ENCODE measurements around the gene UGT1A5.

The UGT1A5 gene

GRCh38 chr2:233676046-233676445 lies 36.7 kb upstream of the UGT1A5 start:
- DNase-seq (ENCODE audit: low read depth, low spot score) = no peak
- Histone ChIP-seq H3K9ac (ENCODE audit: insufficient read length) (no peak overlapping the region), H3K9me3 (ENCODE audit: low read depth, low read length) (no peaks in the 10 kb centered on the region), H3K4me3 (no peak overlapping the region), H3K27ac (no peak overlapping the region), H3K36me3 (ENCODE audit: insufficient read depth, low read length) (no peaks in the 10 kb centered on the region)
- TF ChIP-seq EZH2 (IDR thresholded peaks at IDR 0.05) (no peak), POLR2AphosphoS5 (IDR thresholded peaks at IDR 0.05; ENCODE audit: borderline replicate concordance, low read depth, low read length) (no peak), FOXP2 (optimal IDR thresholded peaks at IDR 0.05; ENCODE audit: control extremely low read depth, extremely low read length, insufficient read depth) (no peak)

GRCh38 chr2:233679196-233679595 lies 33.5 kb upstream of the UGT1A5 start:
- H3K9ac ChIP-seq (ENCODE audit: insufficient read length) = no peak overlapping the region

DNA sequence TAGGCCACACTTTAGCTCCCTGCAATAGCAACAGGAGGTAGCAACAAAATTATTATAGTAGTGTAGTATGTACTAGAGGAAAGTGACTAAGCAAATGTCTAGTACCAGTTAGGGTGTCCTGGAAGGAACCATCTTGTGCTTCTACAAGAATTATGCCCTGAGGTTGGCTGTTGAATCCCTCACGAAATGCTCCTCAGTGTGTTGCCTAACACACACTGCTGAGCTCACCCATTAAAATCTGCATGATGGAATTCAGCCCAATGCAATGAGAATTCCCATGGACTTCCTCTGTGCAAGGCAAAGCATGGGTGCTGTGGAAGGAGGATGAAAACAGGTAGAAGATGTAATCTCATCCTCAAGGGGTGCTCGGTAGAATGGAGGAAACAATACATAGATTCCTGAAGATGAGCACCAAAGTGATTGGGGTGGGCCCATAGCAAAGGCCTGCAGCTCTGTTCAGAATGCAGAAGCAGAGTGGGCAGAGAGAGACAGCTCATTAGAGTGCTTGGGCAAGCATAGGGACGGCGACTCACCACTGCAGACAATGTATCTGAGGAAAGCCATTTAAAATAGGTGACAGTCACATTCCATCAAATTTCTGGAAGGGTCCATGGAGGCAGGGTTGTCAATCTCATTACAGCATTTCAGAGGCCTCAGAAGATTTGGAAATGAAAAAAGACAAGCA lies 32.2 kb upstream of the UGT1A5 start:
- Histone ChIP-seq H3K27ac (no peak overlapping the region), H3K9ac (ENCODE audit: insufficient read length) (no peak overlapping the region), H3K36me3 (ENCODE audit: insufficient read depth, low read length) (no peaks in the 10 kb centered on the region), H3K9me3 (ENCODE audit: low read depth, low read length) (no peaks in the 10 kb centered on the region), H3K4me3 (no peak overlapping the region)
- TF ChIP-seq POLR2AphosphoS5 (IDR thresholded peaks at IDR 0.05; ENCODE audit: borderline replicate concordance, low read depth, low read length) = no peak
- TF ChIP-seq EZH2 (IDR thresholded peaks at IDR 0.05) = no peak
- TF ChIP-seq FOXP2 (optimal IDR thresholded peaks at IDR 0.05; ENCODE audit: control extremely low read depth, extremely low read length, insufficient read depth) = no peak
- no peak for DNase-seq (ENCODE audit: low read depth, low spot score)

More at GRCh38 chr2:233679196-233679595, 33.5 kb upstream of the UGT1A5 start:
- DNase-seq (ENCODE audit: low read depth, low spot score) = no peak
- H3K36me3 ChIP-seq (ENCODE audit: insufficient read depth, low read length) = no peaks in the 10 kb centered on the region
- H3K27ac ChIP-seq = no peak overlapping the region
- H3K4me3 ChIP-seq = no peak overlapping the region
- no peaks in the 10 kb centered on the region for H3K9me3 ChIP-seq (ENCODE audit: low read depth, low read length)
- no peak for TF ChIP-seq EZH2 (IDR thresholded peaks at IDR 0.05)
- no peak for TF ChIP-seq POLR2AphosphoS5 (IDR thresholded peaks at IDR 0.05; ENCODE audit: borderline replicate concordance, low read depth, low read length)

DNA sequence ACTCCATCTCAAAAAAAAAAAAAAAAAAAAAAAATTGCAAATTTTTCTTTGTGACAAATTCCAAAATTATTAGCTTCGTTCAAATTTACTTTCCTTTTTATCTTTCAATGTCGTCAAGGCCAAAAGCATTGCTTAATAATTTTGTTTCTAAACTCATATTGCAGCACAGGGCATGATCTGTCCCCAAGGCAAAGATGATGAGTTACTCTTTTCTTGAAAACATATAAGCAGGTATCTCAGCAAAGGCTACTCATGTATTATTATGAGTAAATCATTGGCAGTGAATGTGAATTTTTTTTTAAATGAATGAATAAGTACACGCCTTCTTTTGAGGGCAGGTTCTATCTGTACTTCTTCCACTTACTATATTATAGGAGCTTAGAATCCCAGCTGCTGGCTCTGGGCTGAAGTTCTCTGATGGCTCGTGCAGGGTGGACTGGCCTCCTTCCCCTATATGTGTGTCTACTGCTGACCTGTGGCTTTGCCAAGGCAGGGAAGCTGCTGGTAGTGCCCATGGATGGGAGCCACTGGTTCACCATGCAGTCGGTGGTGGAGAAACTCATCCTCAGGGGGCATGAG lies 31.1 kb upstream of the UGT1A5 start, which contains the start of gene UGT1A7:
UGT1A7 (plus strand) TSS at position 381 of the 579 bp plus-strand sequence; CDS start at position 418, 37 bp downstream.
- no peak for DNase-seq (ENCODE audit: low read depth, low spot score)
- Histone ChIP-seq H3K36me3 (ENCODE audit: insufficient read depth, low read length) (no peaks in the 10 kb centered on the region), H3K27ac (no peak within 1 kb of the TSS), H3K9ac (ENCODE audit: insufficient read length) (no peak within 1 kb of the TSS), H3K4me3 (no peak within 1 kb of the TSS), H3K9me3 (ENCODE audit: low read depth, low read length) (no peaks in the 10 kb centered on the region)
- TF ChIP-seq EZH2 (IDR thresholded peaks at IDR 0.05) (no peak), POLR2AphosphoS5 (IDR thresholded peaks at IDR 0.05; ENCODE audit: borderline replicate concordance, low read depth, low read length) (no peak), FOXP2 (optimal IDR thresholded peaks at IDR 0.05; ENCODE audit: control extremely low read depth, extremely low read length, insufficient read depth) (no peak)

DNA sequence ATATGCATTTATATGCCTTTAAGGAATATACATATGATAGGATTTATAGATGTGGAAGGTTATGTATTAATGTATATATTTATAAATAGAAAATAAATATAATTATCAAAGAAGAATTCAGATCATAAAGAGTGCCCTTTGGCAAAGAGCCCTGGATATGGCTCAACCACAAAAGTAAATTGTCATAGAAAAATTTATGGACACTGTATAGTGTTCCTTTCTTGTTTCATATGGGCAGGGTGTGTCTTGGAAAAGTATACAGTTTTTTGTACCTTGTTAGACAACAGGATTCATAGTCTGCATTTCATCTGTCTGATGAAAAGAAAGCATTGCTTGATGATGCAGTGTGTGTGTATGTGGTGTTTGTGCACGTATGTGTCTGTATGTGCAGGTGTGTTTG lies 28.1 kb upstream of the UGT1A5 start:
- DNase-seq (ENCODE audit: low read depth, low spot score) = no peak
- Histone ChIP-seq H3K4me3 (no peak overlapping the region), H3K9me3 (ENCODE audit: low read depth, low read length) (no peaks in the 10 kb centered on the region), H3K27ac (no peak overlapping the region), H3K36me3 (ENCODE audit: insufficient read depth, low read length) (no peaks in the 10 kb centered on the region), H3K9ac (ENCODE audit: insufficient read length) (no peak overlapping the region)
- TF ChIP-seq EZH2 (IDR thresholded peaks at IDR 0.05) (no peak), FOXP2 (optimal IDR thresholded peaks at IDR 0.05; ENCODE audit: control extremely low read depth, extremely low read length, insufficient read depth) (no peak)

DNA sequence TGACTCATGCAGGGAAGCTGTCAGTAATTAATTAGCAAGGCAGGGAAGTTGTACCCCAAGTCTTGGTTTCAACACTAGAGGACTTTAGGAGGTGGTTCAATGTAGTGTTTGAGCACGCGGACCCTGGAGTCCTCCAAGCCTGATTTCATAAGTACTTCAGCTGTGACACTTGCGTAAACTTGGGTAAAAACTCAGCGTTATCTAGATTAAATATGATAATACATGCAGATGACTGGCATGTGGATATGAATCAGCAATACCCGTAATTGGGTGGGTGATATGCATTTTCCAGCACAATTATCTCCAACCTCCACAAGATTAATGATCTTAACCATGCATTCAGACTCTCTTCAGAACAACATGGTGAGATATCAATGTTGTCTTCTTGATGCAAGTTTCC lies 25.8 kb upstream of the UGT1A5 start:
- no peaks in the 10 kb centered on the region for H3K9me3 ChIP-seq (ENCODE audit: low read depth, low read length)
- H3K4me3 ChIP-seq = no peak overlapping the region
- no peak overlapping the region for H3K27ac ChIP-seq
- TF ChIP-seq EZH2 (IDR thresholded peaks at IDR 0.05) = no peak
- H3K9ac ChIP-seq (ENCODE audit: insufficient read length) = no peak overlapping the region
- no peak for DNase-seq (ENCODE audit: low read depth, low spot score)
- no peaks in the 10 kb centered on the region for H3K36me3 ChIP-seq (ENCODE audit: insufficient read depth, low read length)

DNA sequence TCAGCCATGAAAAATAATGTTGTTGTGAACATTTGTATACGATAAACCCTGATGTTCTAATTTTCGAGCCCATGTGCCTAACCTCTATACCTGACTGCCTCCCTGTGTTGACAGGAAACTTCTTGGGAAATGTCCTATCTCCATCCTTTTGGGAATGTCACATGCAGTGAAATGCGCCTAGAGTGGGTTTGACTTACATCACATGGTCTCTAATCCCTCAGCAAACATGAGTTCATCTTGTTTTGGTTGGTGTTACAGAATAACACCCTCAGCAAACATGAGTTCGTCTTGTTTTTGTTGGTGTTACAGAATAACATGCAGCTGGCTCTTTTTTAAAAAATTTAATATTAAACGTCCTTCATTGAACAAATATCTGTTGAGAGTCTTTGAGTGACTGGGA lies 24.4 kb upstream of the UGT1A5 start:
- TF ChIP-seq POLR2AphosphoS5 (IDR thresholded peaks at IDR 0.05; ENCODE audit: borderline replicate concordance, low read depth, low read length) (no peak), FOXP2 (optimal IDR thresholded peaks at IDR 0.05; ENCODE audit: control extremely low read depth, extremely low read length, insufficient read depth) (no peak), EZH2 (IDR thresholded peaks at IDR 0.05) (no peak)
- H3K9me3 ChIP-seq (ENCODE audit: low read depth, low read length) = no peaks in the 10 kb centered on the region
- H3K27ac ChIP-seq = no peak overlapping the region
- no peak overlapping the region for H3K9ac ChIP-seq (ENCODE audit: insufficient read length)
- no peak for DNase-seq (ENCODE audit: low read depth, low spot score)
- H3K36me3 ChIP-seq (ENCODE audit: insufficient read depth, low read length) = no peaks in the 10 kb centered on the region
- H3K4me3 ChIP-seq = no peak overlapping the region

DNA sequence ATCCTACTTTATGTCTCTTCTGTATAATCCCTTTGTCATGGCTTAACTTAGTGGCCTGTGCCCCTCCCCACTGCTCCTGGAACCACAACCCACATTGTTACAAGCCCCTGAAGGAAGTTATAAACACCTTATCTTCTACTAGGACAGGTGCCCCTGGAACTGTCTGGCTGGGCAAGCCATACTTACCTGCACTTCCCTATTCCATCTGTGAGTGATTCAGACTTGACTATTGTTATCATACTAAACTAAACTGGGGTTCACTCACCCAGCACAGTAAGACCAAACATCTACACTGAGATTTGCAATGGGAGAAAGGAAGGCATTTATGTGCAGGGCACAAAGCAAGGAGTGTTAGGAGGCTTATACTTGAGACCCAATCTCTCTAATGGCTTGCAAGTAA lies 23.7 kb upstream of the UGT1A5 start:
- Histone ChIP-seq H3K4me3 (no peak overlapping the region), H3K36me3 (ENCODE audit: insufficient read depth, low read length) (no peaks in the 10 kb centered on the region), H3K27ac (no peak overlapping the region), H3K9ac (ENCODE audit: insufficient read length) (no peak overlapping the region), H3K9me3 (ENCODE audit: low read depth, low read length) (no peaks in the 10 kb centered on the region)
- DNase-seq (ENCODE audit: low read depth, low spot score) = no peak
- TF ChIP-seq FOXP2 (optimal IDR thresholded peaks at IDR 0.05; ENCODE audit: control extremely low read depth, extremely low read length, insufficient read depth) (no peak), POLR2AphosphoS5 (IDR thresholded peaks at IDR 0.05; ENCODE audit: borderline replicate concordance, low read depth, low read length) (no peak), EZH2 (IDR thresholded peaks at IDR 0.05) (no peak)

DNA sequence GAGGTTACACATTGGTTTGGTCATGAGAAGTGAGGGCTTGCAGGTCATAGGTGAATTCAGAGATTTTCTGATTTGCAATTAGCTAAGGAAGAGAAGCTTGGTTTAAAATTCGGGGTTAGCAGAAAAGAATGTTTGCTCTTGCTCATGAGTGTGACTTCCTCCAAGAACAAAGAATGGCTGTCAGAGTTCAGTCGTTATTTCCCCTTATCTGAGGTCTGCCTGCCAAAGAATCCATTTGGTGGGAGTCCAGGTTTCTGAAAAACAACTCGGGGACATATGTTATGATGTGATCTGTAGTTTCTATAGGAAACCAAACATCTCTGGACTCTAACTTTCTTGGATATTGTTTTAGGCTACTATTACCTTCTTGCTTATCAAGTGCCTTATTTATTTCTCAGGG lies 23.2 kb upstream of the UGT1A5 start:
- Histone ChIP-seq H3K9ac (ENCODE audit: insufficient read length) (no peak overlapping the region), H3K9me3 (ENCODE audit: low read depth, low read length) (no peaks in the 10 kb centered on the region), H3K27ac (no peak overlapping the region), H3K4me3 (no peak overlapping the region), H3K36me3 (ENCODE audit: insufficient read depth, low read length) (no peaks in the 10 kb centered on the region)
- no peak for DNase-seq (ENCODE audit: low read depth, low spot score)
- TF ChIP-seq EZH2 (IDR thresholded peaks at IDR 0.05) (no peak), FOXP2 (optimal IDR thresholded peaks at IDR 0.05; ENCODE audit: control extremely low read depth, extremely low read length, insufficient read depth) (no peak), POLR2AphosphoS5 (IDR thresholded peaks at IDR 0.05; ENCODE audit: borderline replicate concordance, low read depth, low read length) (no peak)

All from SK-N-MC (cell line).